Osteoblast (primary cell): ENCODE data around the gene KHDC1L. TPM values are rescaled to one million over a fixed set of nuclear protein-coding genes. Genes with fewer than 3 reads are reported as not detected.
A peak's percentile ranks its signal among the peaks of the same experiment; 100 is the strongest.

ENCODE experiments used
- DNase-seq: peaks from one replicate; pipeline ENCODE4 v3.0.0; 2011; ENCODE audit warnings: low spot score, mixed read lengths; ENCODE audit not compliant: insufficient read length; ENCODE audit errors: missing footprints
- H2AFZ ChIP-seq: 2 replicates; pipeline ENCODE4 v1.6.0; 2011; ENCODE audit warnings: mild to moderate bottlenecking, low read length
- H3K27ac ChIP-seq: 2 replicates; pipeline ENCODE4 v1.5.1; 2011; ENCODE audit warnings: mild to moderate bottlenecking, low read depth, low read length, moderate library complexity
- H3K27me3 ChIP-seq: 2 replicates; pipeline ENCODE4 v1.6.0; 2012; ENCODE audit warnings: mild to moderate bottlenecking, control low read depth, inconsistent platforms, low read length, moderate library complexity; ENCODE audit not compliant: insufficient read depth
- H3K36me3 ChIP-seq: 2 replicates; pipeline ENCODE4 v1.5.1; 2011; ENCODE audit warnings: mild to moderate bottlenecking, low read length, control low read depth, moderate library complexity; ENCODE audit not compliant: insufficient read depth
- H3K4me1 ChIP-seq: 2 replicates; pipeline ENCODE4 v1.5.1; 2011; ENCODE audit warnings: mild to moderate bottlenecking, low read length, control low read depth, moderate library complexity; ENCODE audit not compliant: insufficient read depth
- H3K4me2 ChIP-seq: 2 replicates; pipeline ENCODE4 v1.6.0; 2011; ENCODE audit warnings: mild to moderate bottlenecking, low read length; ENCODE audit not compliant: insufficient read depth
- H3K4me3 ChIP-seq: fragments of 200-600 bp; sonication (generic); 3 replicates; pipeline ENCODE4 v1.5.1; 2012; ENCODE audit warnings: mild to moderate bottlenecking, low read length, inconsistent platforms; ENCODE audit not compliant: insufficient read depth
- H3K79me2 ChIP-seq: 2 replicates; pipeline ENCODE4 v1.6.0; 2012; ENCODE audit warnings: mild to moderate bottlenecking, low read length, control low read depth, inconsistent platforms; ENCODE audit not compliant: insufficient read depth
- H3K9me3 ChIP-seq: 2 replicates; pipeline ENCODE4 v1.5.1; 2011; ENCODE audit warnings: low read depth, low read length, control low read depth
- H4K20me1 ChIP-seq: 2 replicates; pipeline ENCODE4 v1.6.0; 2012; ENCODE audit warnings: mild to moderate bottlenecking, low read length, control low read depth; ENCODE audit not compliant: insufficient read depth
- CTCF ChIP-seq: IDR thresholded peaks from 2 replicates; pipeline ENCODE4 v1.5.1; 2011; ENCODE audit warnings: mild to moderate bottlenecking, low read depth, low read length, moderate library complexity; ENCODE audit errors: extremely low read depth
- total RNA-seq: library from RNA; depleted of rRNA; stranded (reverse); fragments of >200 nt; gene quantifications from 2 replicates; pipeline ENCODE4 v1.2.3, GENCODE V29; 2012

KHDC1L gene
- total RNA-seq, 1 donor = 0.72 TPM

- H3K36me3 ChIP-seq = no peaks in the 10 kb centered on the region
- H3K4me2 ChIP-seq = peak overlapping the region; percentile 85
- H2AFZ ChIP-seq = peak overlapping the region; percentile 81
- peak; percentile 88 for TF ChIP-seq CTCF
- DNase-seq = no peak
- peak overlapping the region; percentile 75 for H3K4me3 ChIP-seq
- no peaks in the 10 kb centered on the region for H3K27me3 ChIP-seq
- no peaks in the 10 kb centered on the region for H3K79me2 ChIP-seq
- H3K4me1 ChIP-seq = peaks cover 9% of the 10 kb centered on the region
- H3K9me3 ChIP-seq = no peaks in the 10 kb centered on the region
- peak overlapping the region; percentile 9 for H3K27ac ChIP-seq
- no peaks in the 10 kb centered on the region for H4K20me1 ChIP-seq
Observed at GRCh38 chr6:73180763-73181619, 44.3 kb downstream of the KHDC1L start.

- Histone ChIP-seq H4K20me1 (no peaks in the 10 kb centered on the region), H3K9me3 (no peaks in the 10 kb centered on the region), H3K4me2 (peak overlapping the region; percentile 85), H3K4me1 (peaks cover 9% of the 10 kb centered on the region), H3K79me2 (no peaks in the 10 kb centered on the region), H3K27ac (peak overlapping the region; percentile 9), H3K4me3 (peak overlapping the region; percentile 75), H3K36me3 (no peaks in the 10 kb centered on the region), H3K27me3 (no peaks in the 10 kb centered on the region), H2AFZ (peak overlapping the region; percentile 81)
- TF ChIP-seq CTCF = no peak
- DNase-seq = no peak
Observed at GRCh38 chr6:73180076-73180738, 45.1 kb downstream of the KHDC1L start.

- TF ChIP-seq CTCF = no peak
- H3K4me3 ChIP-seq = no peak overlapping the region
- no peaks in the 10 kb centered on the region for H3K9me3 ChIP-seq
- no peak overlapping the region for H2AFZ ChIP-seq
- H3K36me3 ChIP-seq = no peaks in the 10 kb centered on the region
- peaks cover 9% of the 10 kb centered on the region for H3K4me1 ChIP-seq
- H4K20me1 ChIP-seq = no peaks in the 10 kb centered on the region
- no peak overlapping the region for H3K27ac ChIP-seq
- no peak overlapping the region for H3K4me2 ChIP-seq
- no peak for DNase-seq
- H3K27me3 ChIP-seq = no peaks in the 10 kb centered on the region
- no peaks in the 10 kb centered on the region for H3K79me2 ChIP-seq
Observed at GRCh38 chr6:73177221-73177944, 47.9 kb downstream of the KHDC1L start.
